Stomach (tissue), 9 donors: ENCODE data around the gene NQO2. TPM values are rescaled to one million over a fixed set of nuclear protein-coding genes. Genes with fewer than 3 reads are reported as not detected.
A peak's percentile ranks its signal among the peaks of the same experiment; 100 is the strongest.

ENCODE experiments used
- DNase-seq, 2 donors: peaks; one replicate each; pipeline versions ENCODE4 v3.0.0 to v3.0.0-alpha.2; 2013 to 2019
- H3K27ac ChIP-seq, 5 donors: fragments of 200-600 bp in 4 of 5; sonication (generic) in 4 of 5; one replicate each; pipeline ENCODE4 v1.5.1; 2013 to 2019; ENCODE audit warnings: mild to moderate bottlenecking in 1 of 5, moderate library complexity in 1 of 5
- H3K27me3 ChIP-seq, 3 donors: fragments of 200-600 bp; sonication (generic); one replicate each; pipeline ENCODE4 v1.5.1; 2017 to 2019; ENCODE audit warnings: mixed run types in 1 of 3
- H3K36me3 ChIP-seq, 4 donors: fragments of 200-600 bp; sonication (generic); 1 replicate in 3 of 4; 2 replicates in 1 of 4; pipeline ENCODE4 v1.5.1; 2016 to 2019
- H3K4me1 ChIP-seq, 4 donors: fragments of 200-600 bp; sonication (generic); one replicate each; pipeline ENCODE4 v1.5.1; 2016 to 2019
- H3K4me3 ChIP-seq, 4 donors: fragments of 200-600 bp; sonication (generic) in 3 of 4; one replicate each; pipeline ENCODE4 v1.5.1; 2016 to 2019; ENCODE audit warnings: mild to moderate bottlenecking in 1 of 4
- H3K9me3 ChIP-seq, 4 donors: fragments of 200-600 bp; sonication (generic); one replicate each; pipeline ENCODE4 v1.5.1; 2016 to 2019
- EP300 ChIP-seq: sonication (generic); formaldehyde crosslinking; IDR thresholded peaks from one replicate; pipeline ENCODE4 v1.6.1; 2017; ENCODE audit warnings: antibody characterized with exemption
- POLR2A ChIP-seq, 4 donors: fragments of 450-650 bp; IDR thresholded peaks; one replicate each; pipeline ENCODE4 v1.6.1; 2016; ENCODE audit warnings: antibody characterized with exemption in 4 of 4, control low read depth in 2 of 4, mild to moderate bottlenecking in 1 of 4, moderate library complexity in 1 of 4
- POLR2AphosphoS5 ChIP-seq, 3 donors: sonication (generic); formaldehyde crosslinking; IDR thresholded peaks; one replicate each; pipeline ENCODE4 v1.6.1; 2016; ENCODE audit warnings: antibody characterized with exemption in 3 of 3
- WGBS, 5 donors: extraction: QIAGEN DNeasy Blood & Tissue Kit in 3 of 5; methylation state at CpG; one replicate each; pipeline versions ENCODE4 v1.1.5 to v1.1.7; 2013 to 2018; 5-methylcytosine and 5-hydroxymethylcytosine counted together
- intact Hi-C: fragments of 100-400 bp; cut with DNase I; formaldehyde crosslinking; loops from one replicate; pipeline ENCODE4 v1.15.1; 2023; ENCODE audit warnings: low total_unique reads
- polyA plus RNA-seq, 3 donors: library from polyadenylated mRNA; stranded (reverse); fragments of 200-250 nt; gene quantifications; one replicate each; pipeline ENCODE4 v1.2.3, GENCODE V29; 2013
- total RNA-seq, 5 donors: library from RNA; depleted of rRNA; stranded (reverse); fragments of >200 nt; gene quantifications; one replicate each; pipeline versions ENCODE4 v1.1.0 to v1.2.3, GENCODE V29; 2014 to 2016
- TF ChIP-seq, protein P1 (sequence below), 7 experiments: fragments of 450-650 bp in 4 of 7; fragments of 200-600 bp in 3 of 7; sonication (generic) in 3 of 7; IDR thresholded peaks; one replicate each; pipeline ENCODE4 v1.5.1; 2016 to 2019; ENCODE audit warnings: antibody characterized with exemption in 7 of 7, control low read depth in 2 of 7, mild to moderate bottlenecking in 1 of 7
- donor health status: healthy with polysubstance abuse.
- donor health status: Bipolar disorder and iron deficiency.
- donor health status: healthy.

The NQO2 gene
- total and polyA plus RNA-seq, 8 donors = 0.87 to 43.1 (median 28.3) TPM; not detected in 1

DNA sequence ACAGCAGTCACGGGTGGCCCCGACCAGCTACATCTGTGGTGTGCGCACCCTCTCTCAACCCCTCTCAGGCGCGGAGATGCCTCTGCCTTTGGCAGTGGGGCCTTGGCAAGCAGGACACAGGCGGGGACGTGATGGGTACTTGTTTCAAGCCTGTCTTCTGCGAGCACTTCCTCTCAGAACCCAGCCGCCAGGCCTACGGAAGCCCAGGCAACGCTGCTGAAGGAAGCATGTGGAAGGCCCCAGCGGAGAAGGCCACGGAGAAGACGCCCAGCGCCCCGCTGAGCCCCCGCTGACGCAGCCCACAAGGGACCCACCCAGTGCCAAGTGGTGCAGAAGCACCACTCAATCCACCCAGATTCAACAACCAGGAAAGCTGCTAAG lies 41.4 kb upstream of the NQO2 start:
- Histone ChIP-seq H3K27me3 (no peaks in the 10 kb centered on the region), H3K9me3 (no peaks in the 10 kb centered on the region), H3K4me3 (no peak overlapping the region), H3K36me3 (peaks cover 16 to 62% (median 51%) of the 10 kb centered on the region in 4 donors), H3K4me1 (peaks cover 38 to 69% (median 52%) of the 10 kb centered on the region in 4 donors), H3K27ac (peak overlapping the region in 4 of 5 donors; percentile 18 to 83 (median 48))
- TF ChIP-seq, protein P1, sequence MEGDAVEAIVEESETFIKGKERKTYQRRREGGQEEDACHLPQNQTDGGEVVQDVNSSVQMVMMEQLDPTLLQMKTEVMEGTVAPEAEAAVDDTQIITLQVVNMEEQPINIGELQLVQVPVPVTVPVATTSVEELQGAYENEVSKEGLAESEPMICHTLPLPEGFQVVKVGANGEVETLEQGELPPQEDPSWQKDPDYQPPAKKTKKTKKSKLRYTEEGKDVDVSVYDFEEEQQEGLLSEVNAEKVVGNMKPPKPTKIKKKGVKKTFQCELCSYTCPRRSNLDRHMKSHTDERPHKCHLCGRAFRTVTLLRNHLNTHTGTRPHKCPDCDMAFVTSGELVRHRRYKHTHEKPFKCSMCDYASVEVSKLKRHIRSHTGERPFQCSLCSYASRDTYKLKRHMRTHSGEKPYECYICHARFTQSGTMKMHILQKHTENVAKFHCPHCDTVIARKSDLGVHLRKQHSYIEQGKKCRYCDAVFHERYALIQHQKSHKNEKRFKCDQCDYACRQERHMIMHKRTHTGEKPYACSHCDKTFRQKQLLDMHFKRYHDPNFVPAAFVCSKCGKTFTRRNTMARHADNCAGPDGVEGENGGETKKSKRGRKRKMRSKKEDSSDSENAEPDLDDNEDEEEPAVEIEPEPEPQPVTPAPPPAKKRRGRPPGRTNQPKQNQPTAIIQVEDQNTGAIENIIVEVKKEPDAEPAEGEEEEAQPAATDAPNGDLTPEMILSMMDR (IDR thresholded peaks at IDR 0.05) = no peak
- TF ChIP-seq POLR2AphosphoS5 (IDR thresholded peaks at IDR 0.05) (no peak), POLR2A (IDR thresholded peaks at IDR 0.05) (no peak)
- WGBS, 5 donors = 73 to 87% (median 76%) methylated on average over 12 to 18 of the region's 18 CpGs
- intact Hi-C loops = no loop called here
- DNase-seq = peak in 1 of 2 donors; percentile 35

DNA sequence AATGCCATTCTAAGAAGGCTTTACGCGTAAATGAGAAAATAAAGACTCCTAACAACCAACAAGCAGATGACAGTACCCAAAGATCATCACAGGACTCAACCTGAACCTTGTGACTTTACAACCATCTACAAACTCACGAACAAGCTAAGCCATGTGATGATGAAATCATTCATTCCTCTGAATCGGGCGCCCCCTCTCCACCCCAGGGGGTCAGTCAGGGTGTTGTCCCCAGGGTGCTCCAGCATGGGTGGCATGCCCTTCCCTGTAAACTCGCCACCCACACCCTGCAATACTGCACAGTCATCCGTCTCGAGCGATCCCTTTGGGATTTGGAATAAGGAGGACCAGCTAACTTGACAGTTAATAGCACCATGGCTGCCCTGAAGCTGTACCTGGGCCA lies 40.9 kb upstream of the NQO2 start:
- WGBS, 5 donors = 84 to 93% (median 92%) methylated on average over 9 of the region's 9 CpGs
- TF ChIP-seq POLR2AphosphoS5 (IDR thresholded peaks at IDR 0.05) (no peak), POLR2A (IDR thresholded peaks at IDR 0.05) (no peak)
- TF ChIP-seq, protein P1 (IDR thresholded peaks at IDR 0.05) = no peak
- Histone ChIP-seq H3K4me3 (no peak overlapping the region), H3K27me3 (no peaks in the 10 kb centered on the region), H3K4me1 (peaks cover 38 to 73% (median 57%) of the 10 kb centered on the region in 4 donors), H3K9me3 (no peaks in the 10 kb centered on the region), H3K36me3 (peaks cover 16 to 58% (median 48%) of the 10 kb centered on the region in 4 donors), H3K27ac (peak overlapping the region in 4 of 5 donors; percentile 18 to 83 (median 68))
- no peak for DNase-seq
- intact Hi-C loops = no loop called here

DNA sequence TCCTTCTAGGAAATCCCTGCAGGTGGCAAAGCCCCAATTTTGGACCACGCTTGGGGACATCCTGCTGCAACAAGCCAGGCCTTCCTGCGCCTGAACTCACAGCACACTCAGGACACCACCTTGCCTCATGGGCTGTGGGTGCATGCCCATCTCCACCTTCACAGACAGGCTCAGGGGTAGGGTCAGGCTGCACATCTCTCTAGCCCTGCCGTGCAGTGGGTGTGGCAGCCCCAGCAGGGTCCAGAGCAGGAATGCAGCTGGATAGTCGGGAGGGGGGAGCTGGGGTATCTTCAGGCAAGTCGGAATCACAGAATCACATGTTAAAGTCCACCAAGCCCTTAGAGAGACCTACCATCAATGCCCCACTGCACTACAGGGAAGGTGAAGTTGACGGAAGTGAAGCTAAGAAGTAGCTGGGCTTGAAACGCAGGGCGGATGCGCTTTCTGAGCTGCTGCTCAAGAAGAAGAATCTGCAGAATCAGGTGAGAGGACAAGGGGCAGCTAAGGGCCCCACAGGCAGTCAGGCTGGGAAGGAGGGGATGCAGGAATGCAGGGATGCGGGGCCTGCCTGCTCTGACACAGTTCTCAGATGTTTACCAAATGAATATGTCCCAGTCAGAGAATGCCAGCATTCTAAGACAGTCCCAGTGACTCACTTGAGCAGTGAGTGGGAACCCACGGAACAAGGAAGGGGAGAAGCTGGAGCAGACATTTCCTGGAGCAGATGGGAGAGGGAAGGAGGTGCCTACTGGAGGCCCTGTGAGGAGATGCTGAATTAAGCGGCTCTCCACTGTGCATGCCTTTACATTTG lies 39.6 kb upstream of the NQO2 start:
- DNase-seq = peak in 1 of 2 donors; percentile 33
- Histone ChIP-seq H3K9me3 (no peaks in the 10 kb centered on the region), H3K27ac (peak overlapping the region; percentile 58 to 83 (median 76)), H3K4me3 (peak overlapping the region in 1 of 4 donors; percentile 7), H3K27me3 (no peaks in the 10 kb centered on the region), H3K4me1 (peaks cover 38 to 77% (median 61%) of the 10 kb centered on the region in 4 donors), H3K36me3 (peaks cover 16 to 44% (median 34%) of the 10 kb centered on the region in 4 donors)
- intact Hi-C loops = no loop called here
- TF ChIP-seq POLR2AphosphoS5 (IDR thresholded peaks at IDR 0.05) = peak in 2 of 3 donors; percentile 47 to 88
- no peak for TF ChIP-seq EP300
- WGBS, 5 donors = 70 to 78% (median 74%) methylated on average over 12 of the region's 12 CpGs

DNA sequence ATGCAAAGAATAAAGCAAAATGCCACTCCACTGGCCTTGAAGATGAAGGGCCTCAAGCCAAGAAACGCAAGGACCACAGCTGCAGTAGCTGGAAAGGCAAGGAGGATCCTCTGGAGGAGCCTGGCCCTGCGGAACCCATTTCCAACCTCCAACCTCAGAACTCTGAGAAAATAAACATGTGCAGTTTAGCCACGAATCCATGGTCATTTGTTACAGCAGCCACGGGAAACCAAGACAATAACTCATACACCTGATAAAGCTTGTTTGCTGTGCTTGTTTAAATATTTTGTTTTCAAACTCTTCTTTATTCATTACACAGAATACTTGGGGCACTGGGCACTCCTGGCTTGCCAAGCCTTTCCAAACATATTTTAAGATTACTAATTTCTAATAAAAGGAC lies 38.8 kb upstream of the NQO2 start:
- peak in 1 of 2 donors; percentile 46 for DNase-seq
- 16 to 29% (median 28%) methylated on average over 4 of the region's 4 CpGs for WGBS, 5 donors
- H3K4me1 ChIP-seq = peaks cover 38 to 79% (median 66%) of the 10 kb centered on the region in 4 donors
- H3K9me3 ChIP-seq = no peaks in the 10 kb centered on the region
- peaks cover 10 to 36% (median 26%) of the 10 kb centered on the region in 4 donors for H3K36me3 ChIP-seq
- TF ChIP-seq POLR2A (IDR thresholded peaks at IDR 0.05) (no peak), EP300 (no peak), POLR2AphosphoS5 (IDR thresholded peaks at IDR 0.05) (no peak)
- TF ChIP-seq, protein P1 (IDR thresholded peaks at IDR 0.05) = no peak
- peak overlapping the region in 2 of 4 donors; percentile 15 to 34 for H3K4me3 ChIP-seq
- peak overlapping the region; percentile 58 to 83 (median 76) for H3K27ac ChIP-seq
- no peaks in the 10 kb centered on the region for H3K27me3 ChIP-seq
- intact Hi-C loops = no loop called here
